ENCODE data around the gene MSI2.
"Not testable (repeated sequence)": the region's sequence is repeated elsewhere in the genome, so short reads cannot be mapped to it uniquely, and the experiment has no call there.

MSI2 gene

GRCh38 chr17:57255776-57256681 is at the start of gene MSI2:
Gene MSI2, plus strand, starts transcription at chr17:57256523. Its CDS starts 220 bp downstream, at chr17:57256743.
- in situ Hi-C loops (cut with MboI; ENCODE audit: low sequenced_read_pairs), result no loop called here

DNA sequence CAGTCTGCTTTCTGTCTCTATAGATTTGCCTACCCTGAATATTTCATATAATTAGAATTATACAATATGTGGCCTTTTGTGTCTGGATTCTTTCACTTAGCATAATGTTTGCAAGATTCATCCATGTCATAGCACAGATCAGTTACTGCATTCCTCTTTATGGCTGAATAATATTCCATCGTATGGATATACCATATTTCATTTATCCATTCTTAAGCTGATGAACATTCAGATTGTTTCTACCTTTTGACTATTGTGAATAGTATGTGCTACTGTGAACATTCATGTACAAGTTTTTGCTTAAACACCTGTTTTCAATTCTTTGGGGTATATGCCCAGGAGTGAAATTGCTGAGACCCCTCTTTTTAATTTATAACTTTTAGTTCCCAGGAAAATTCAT is 49.4 kb upstream of the MSI2 start:
- in situ Hi-C loops (cut with MboI; ENCODE audit: low sequenced_read_pairs), result no loop called here

- in situ Hi-C loops (cut with MboI; ENCODE audit: low sequenced_read_pairs), result no loop called here
Measured at GRCh38 chr17:57207396-57207795, 48.9 kb upstream of the MSI2 start.

DNA sequence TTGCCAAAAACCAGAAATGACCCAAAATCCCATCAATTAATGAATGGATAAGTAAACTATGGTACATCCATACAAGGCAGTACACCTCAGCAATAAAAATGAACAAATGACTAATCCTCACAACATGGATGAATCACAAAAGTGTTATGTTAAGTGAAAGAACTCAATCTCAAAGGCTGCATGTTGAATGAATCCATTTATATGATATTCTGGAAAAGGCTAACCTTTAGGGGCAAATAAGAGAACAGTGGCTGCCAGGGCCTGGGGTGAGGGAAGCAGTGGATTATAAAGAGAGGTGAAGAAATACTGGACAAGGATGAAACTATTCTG is 46.1 kb upstream of the MSI2 start:
- in situ Hi-C loops (cut with MboI; ENCODE audit: low sequenced_read_pairs), result no loop called here

GRCh38 chr17:57210972-57211411 is 45.3 kb upstream of the MSI2 start:
- in situ Hi-C loops (cut with MboI; ENCODE audit: low sequenced_read_pairs), result no loop called here

DNA sequence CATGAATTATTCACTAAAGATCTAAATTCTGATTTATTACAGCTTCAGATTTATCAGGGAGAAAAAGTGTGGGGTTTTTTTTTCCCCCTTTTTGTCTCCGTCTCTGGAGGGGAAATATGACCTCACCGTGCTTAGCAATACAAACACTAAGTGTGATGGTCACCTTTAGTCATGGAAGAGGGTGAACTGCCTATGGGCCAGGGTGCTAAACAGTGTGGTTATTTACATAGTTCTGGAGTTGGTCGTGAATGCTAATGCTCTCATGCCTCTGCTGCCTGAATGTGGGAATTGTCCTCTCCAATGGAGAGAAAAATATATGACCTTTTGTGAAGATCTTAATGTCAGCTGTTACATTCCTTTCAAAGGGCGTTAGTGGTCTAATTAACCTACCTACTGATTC is 44.8 kb upstream of the MSI2 start:
- in situ Hi-C loops (cut with MboI; ENCODE audit: low sequenced_read_pairs), result no loop called here

GRCh38 chr17:57213180-57213825 is 43.0 kb upstream of the MSI2 start:
- in situ Hi-C loops (cut with MboI; ENCODE audit: low sequenced_read_pairs), result no loop called here

GRCh38 chr17:57215317-57215716 is 41.0 kb upstream of the MSI2 start:
- in situ Hi-C loops (cut with MboI; ENCODE audit: low sequenced_read_pairs), result no loop called here

DNA sequence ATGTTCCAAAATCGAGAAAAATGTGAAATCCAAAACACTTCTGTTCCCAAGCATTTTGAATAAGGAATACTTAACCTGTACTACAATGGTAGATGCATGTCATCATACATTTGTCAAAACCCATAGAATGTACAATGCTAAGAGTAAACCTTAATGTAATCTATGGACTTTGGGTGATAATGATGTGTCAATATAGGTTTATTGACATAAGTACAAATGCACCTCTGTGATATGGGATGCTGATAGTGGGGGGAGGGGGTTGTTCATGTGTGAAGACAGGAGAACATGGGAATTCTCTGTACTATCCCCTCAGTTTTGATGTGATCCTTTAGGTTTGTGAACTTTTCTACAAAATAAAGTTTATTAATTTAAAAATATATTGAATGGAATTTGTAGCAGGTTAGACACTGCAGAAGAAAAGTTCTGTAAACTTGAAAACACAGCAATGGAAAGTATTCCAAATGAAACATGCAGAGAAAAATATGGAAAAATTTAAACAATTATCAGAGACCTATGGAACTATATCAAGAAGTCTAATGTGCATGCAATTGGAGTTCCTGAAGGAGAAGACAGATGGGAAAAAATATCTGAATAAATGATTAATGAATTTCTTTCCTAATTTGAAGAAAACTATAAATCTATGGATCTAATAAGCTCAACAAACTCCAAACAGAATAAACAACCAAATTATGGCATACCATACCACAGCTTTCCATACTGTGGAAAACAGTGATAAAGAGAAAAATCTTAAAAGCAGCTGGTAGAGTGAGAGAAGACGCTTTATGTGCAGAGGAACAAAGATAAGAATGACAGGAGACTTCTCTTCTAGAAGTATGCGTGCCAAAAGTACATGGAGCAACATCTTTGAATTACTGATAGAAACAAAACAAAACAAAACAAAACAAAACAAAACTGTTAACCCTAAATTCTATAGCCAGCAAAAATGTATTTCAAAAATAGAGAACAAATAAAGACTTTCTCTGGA is 34.7 kb upstream of the MSI2 start:
- in situ Hi-C loops (cut with MboI; ENCODE audit: low sequenced_read_pairs), result no loop called here

DNA sequence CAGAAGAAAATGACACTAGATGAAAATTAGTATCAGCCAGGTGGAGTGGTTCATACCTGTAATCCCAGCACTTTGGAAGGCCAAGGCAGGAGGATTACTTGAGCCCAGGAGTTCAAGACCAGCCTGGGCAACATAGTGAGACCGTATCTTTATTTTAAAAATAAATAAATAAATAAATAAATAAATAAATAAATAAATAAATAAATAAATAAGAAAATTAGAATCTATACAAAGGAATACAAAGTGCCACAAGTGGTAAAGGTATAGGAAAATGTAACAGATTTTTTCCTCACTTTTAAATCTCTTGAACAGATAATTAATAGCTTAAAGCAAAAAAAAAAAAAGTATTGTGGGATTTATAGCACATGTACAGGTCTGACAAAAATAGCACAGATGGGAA is 33.9 kb upstream of the MSI2 start:
- in situ Hi-C loops (cut with MboI; ENCODE audit: low sequenced_read_pairs), result not testable (repeated sequence)

DNA sequence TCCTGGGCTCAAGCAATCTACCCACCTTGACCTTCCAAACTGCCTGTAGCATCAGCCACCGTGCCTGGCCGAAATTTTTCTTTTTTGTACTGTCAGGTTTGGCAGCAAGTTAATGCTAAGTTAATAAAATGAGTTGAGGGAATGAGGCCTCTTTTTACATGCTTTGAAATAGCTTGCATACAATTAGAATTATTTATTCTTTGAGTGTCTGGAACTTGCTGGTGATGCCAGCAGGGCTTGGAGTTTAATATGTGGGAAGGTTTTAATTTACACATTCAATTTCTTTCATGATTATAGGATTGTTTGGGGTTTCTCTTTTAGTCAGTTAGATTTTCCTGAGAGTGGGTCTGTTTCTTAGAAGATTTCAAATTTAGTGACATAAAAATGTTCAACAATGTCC is 31.2 kb upstream of the MSI2 start:
- in situ Hi-C loops (cut with MboI; ENCODE audit: low sequenced_read_pairs), result loop anchor here (25.0 kb wide), 1 partner anchor 512 kb away; the partner anchor contains the start of gene CCDC182

DNA sequence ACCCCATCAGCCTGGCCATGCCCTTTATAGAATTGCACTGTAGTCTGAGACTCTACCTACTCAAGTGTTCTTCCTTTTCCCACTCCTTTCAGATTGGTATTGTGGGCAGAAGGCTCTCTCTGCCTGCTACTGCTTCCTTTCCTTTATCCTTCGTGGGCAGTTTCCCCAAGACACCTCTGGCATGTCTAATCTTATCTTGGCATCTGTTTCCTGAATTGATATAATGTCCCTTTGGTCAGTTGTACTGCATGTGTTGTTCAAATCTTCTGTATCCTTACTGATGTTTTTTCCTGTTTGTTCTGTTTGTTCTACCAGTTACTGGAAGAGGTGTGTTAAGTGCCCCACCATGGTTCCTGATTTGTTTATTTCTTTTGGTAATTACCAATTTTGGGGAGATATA is 29.5 kb upstream of the MSI2 start:
- in situ Hi-C loops (cut with MboI; ENCODE audit: low sequenced_read_pairs), result loop anchor here (25.0 kb wide), 1 partner anchor 511 kb away; the partner anchor contains the start of gene CCDC182

GRCh38 chr17:57228911-57229310 is 27.4 kb upstream of the MSI2 start:
- in situ Hi-C loops (cut with MboI; ENCODE audit: low sequenced_read_pairs), result loop anchor here (25.0 kb wide), 1 partner anchor 508 kb away; the partner anchor contains the start of gene CCDC182

DNA sequence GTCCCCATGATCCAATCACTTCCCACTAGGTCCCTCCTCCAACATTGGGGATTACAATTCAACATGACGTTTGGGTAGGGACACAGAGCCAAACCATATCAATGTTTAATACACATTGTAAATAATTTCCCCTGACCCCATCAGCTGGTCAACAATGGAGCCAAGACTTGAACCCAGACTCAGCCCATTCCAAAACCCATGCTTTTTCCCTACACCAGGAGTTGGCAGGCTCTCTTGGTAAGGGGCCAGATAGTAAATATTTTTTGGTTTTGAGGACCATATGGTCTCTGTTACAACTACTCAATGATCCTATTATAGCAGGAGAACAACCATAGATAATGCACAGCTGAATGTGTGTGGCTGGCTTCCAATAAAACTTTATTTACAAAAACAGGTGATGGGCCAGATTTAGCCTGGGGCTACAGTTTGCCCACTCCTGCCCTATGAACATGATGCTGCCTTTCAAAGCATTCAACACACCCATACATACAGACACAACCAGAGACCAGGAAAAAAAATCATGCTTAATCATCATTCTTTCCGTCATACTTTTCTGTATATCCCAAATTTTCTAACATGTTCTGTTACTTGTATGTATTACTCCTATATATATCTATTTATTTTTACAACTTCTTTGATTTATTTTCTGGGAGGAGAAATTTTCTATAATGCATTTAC is 22.1 kb upstream of the MSI2 start:
- in situ Hi-C loops (cut with MboI; ENCODE audit: low sequenced_read_pairs), result loop anchor here (25.0 kb wide), 1 partner anchor 503 kb away; the partner anchor contains the start of gene CCDC182

GRCh38 chr17:57234739-57235092 is 21.6 kb upstream of the MSI2 start:
- in situ Hi-C loops (cut with MboI; ENCODE audit: low sequenced_read_pairs), result loop anchor here (25.0 kb wide), 1 partner anchor 503 kb away; the partner anchor contains the start of gene CCDC182

- in situ Hi-C loops (cut with MboI; ENCODE audit: low sequenced_read_pairs), result loop anchor here (25.0 kb wide), 1 partner anchor 502 kb away; the partner anchor contains the start of gene CCDC182
Measured at GRCh38 chr17:57235124-57235523, 21.2 kb upstream of the MSI2 start.

GRCh38 chr17:57236686-57237299 is 19.5 kb upstream of the MSI2 start:
- in situ Hi-C loops (cut with MboI; ENCODE audit: low sequenced_read_pairs), result loop anchor here (25.0 kb wide), 1 partner anchor 501 kb away; the partner anchor contains the start of gene CCDC182

DNA sequence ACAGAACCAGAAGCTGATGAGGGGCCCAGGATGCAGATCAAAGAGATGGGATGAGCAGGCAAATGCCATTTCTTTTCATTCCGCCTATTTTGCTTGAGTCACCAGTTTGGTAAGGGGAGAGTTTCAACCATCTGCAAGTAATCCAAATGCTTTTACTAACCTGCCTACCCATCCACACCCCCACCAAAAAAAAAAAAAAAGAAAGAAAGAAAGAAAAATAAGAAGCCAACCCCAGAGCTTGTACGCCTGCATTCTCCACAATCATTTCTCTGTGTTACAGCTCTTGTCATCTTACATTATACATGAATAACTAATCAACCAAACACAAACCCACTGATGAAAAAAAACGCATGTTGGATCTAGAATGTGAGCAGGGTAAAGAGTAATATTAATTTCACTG is 15.7 kb upstream of the MSI2 start:
- in situ Hi-C loops (cut with MboI; ENCODE audit: low sequenced_read_pairs), result loop anchor here (25.0 kb wide), 1 partner anchor 497 kb away; the partner anchor contains the start of gene CCDC182

GRCh38 chr17:57242148-57242547 is 14.2 kb upstream of the MSI2 start:
- in situ Hi-C loops (cut with MboI; ENCODE audit: low sequenced_read_pairs), result loop anchor here (25.0 kb wide), 1 partner anchor 495 kb away; the partner anchor contains the start of gene CCDC182
